Natural killer cell (primary cell): Measurements from ENCODE around the gene COL16A1. TPM values are rescaled to one million over a fixed set of nuclear protein-coding genes. Genes with fewer than 3 reads are reported as not detected.

ENCODE experiments used
- ATAC-seq, 3 donors: fragments of 150-1000 bp in 2 of 3; fragments of 200-7000 bp in 1 of 3; cut with Tn5 transposase; 1 replicate in 1 of 3; 2 replicates in 2 of 3; pipeline ENCODE4 v1.10.0; 2021; ENCODE audit warnings: mild to moderate bottlenecking in 2 of 3, moderate library complexity in 2 of 3
- DNase-seq, 2 donors: peaks; one replicate each; pipeline versions ENCODE4 v3.0.0 to v3.0.0-alpha.2; 2013 to 2021; ENCODE audit warnings: mixed read lengths in 1 of 2
- H3K27ac ChIP-seq: one replicate; pipeline ENCODE4 v1.5.1; 2013; ENCODE audit warnings: mild to moderate bottlenecking, low read length
- H3K27me3 ChIP-seq: one replicate; pipeline ENCODE4 v1.6.1; 2013; ENCODE audit warnings: low read length; ENCODE audit not compliant: control insufficient read depth, insufficient read depth
- H3K36me3 ChIP-seq: one replicate; pipeline ENCODE4 v1.6.1; 2013; ENCODE audit warnings: low read length; ENCODE audit not compliant: control insufficient read depth, insufficient read depth
- H3K4me1 ChIP-seq: one replicate; pipeline ENCODE4 v1.6.1; 2013; ENCODE audit warnings: low read length; ENCODE audit not compliant: control insufficient read depth, insufficient read depth
- H3K4me3 ChIP-seq: one replicate; pipeline ENCODE4 v1.5.1; 2013; ENCODE audit warnings: low read length
- H3K9me3 ChIP-seq: one replicate; pipeline ENCODE4 v1.6.1; 2013; ENCODE audit warnings: low read length; ENCODE audit not compliant: control insufficient read depth, insufficient read depth
- H3K27ac Mint-ChIP-seq, 2 donors: one replicate each; pipeline ENCODE4 v1.8.0; 2022; ENCODE audit warnings: mild to moderate bottlenecking in 2 of 2, mixed read lengths in 2 of 2, moderate library complexity in 1 of 2
- H3K27me3 Mint-ChIP-seq, 2 donors: one replicate each; pipeline ENCODE4 v1.8.0; 2022; ENCODE audit warnings: low read depth in 2 of 2, mixed read lengths in 2 of 2
- H3K36me3 Mint-ChIP-seq: one replicate; pipeline ENCODE4 v1.8.0; 2022; ENCODE audit warnings: mixed read lengths
- H3K4me1 Mint-ChIP-seq, 2 donors: one replicate each; pipeline ENCODE4 v1.8.0; 2022; ENCODE audit warnings: mixed read lengths in 2 of 2
- H3K4me3 Mint-ChIP-seq: one replicate; pipeline ENCODE4 v1.8.0; 2022; ENCODE audit warnings: mild to moderate bottlenecking, moderate library complexity, mixed read lengths
- H3K9me3 Mint-ChIP-seq, 2 donors: one replicate each; pipeline ENCODE4 v1.8.0; 2022; ENCODE audit warnings: mixed read lengths in 2 of 2
- WGBS: methylation state at CpG from one replicate; pipeline ENCODE4 v1.1.7; 2013; ENCODE audit warnings: missing lambda C conversion rate; ENCODE audit not compliant: insufficient coverage; 5-methylcytosine and 5-hydroxymethylcytosine counted together
- intact Hi-C: fragments of 100-400 bp; cut with micrococcal nuclease; formaldehyde crosslinking; loops from one replicate; pipeline ENCODE4 v1.14.2; 2022
- total RNA-seq, 4 donors: library from RNA; stranded (reverse); fragments of 120-200 nt in 1 of 4; gene quantifications; one replicate each; pipeline versions ENCODE4 v1.2.3 to v1.2.4, GENCODE V29; 2013 to 2022
- TF ChIP-seq, protein P1 (sequence below): fragments of 200-600 bp; IDR thresholded peaks from one replicate; pipeline ENCODE4 v1.8.0; 2022; ENCODE audit warnings: antibody characterized with exemption

COL16A1 gene
- total RNA-seq, 3 donors from 2014 or later (not counting 1 experiment from before 2014, with no cell fraction given): 0.14 TPM; not detected in 2

DNA sequence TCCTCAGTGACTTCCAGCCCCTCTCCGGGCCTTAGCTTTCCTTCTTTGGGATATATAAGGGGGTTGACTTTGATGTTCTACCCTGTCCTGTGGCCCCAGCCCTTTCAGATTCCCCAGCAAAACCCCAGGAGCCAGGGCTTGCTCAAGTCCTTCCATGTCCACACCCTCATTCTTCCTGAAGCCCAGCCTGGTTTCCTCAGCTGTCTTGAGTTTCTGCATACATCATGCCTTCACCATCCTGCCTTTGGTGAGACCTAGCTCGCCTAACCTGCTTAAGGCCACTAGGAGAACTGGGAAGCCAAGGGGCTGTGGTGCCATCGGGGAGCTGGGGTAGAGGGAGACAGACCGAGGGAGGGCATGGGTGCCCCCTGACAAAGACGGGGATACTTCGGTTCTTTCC, 42.0 kb downstream of the COL16A1 start:
- intact Hi-C loops: loop anchor here (5.0 to 10.0 kb wide), 3 partner anchors 85 to 753 kb away; no protein-coding TSS in a partner anchor
- Mint-ChIP-seq H3K9me3 (no peaks in the 10 kb centered on the region), H3K4me1 (no peaks in the 10 kb centered on the region), H3K4me3 (no peak overlapping the region), H3K27me3 (peaks cover 0 to 6% of the 10 kb centered on the region in 2 donors), H3K36me3 (no peaks in the 10 kb centered on the region), H3K27ac (no peak overlapping the region)
- Histone ChIP-seq H3K4me1 (peaks cover 7% of the 10 kb centered on the region), H3K27ac (no peak overlapping the region), H3K9me3 (no peaks in the 10 kb centered on the region), H3K36me3 (no peaks in the 10 kb centered on the region), H3K27me3 (no peaks in the 10 kb centered on the region), H3K4me3 (no peak overlapping the region)
- 84% methylated on average over 6 of the region's 6 CpGs for WGBS
- DNase-seq (no peak), ATAC-seq (no peak)
- TF ChIP-seq, protein P1, sequence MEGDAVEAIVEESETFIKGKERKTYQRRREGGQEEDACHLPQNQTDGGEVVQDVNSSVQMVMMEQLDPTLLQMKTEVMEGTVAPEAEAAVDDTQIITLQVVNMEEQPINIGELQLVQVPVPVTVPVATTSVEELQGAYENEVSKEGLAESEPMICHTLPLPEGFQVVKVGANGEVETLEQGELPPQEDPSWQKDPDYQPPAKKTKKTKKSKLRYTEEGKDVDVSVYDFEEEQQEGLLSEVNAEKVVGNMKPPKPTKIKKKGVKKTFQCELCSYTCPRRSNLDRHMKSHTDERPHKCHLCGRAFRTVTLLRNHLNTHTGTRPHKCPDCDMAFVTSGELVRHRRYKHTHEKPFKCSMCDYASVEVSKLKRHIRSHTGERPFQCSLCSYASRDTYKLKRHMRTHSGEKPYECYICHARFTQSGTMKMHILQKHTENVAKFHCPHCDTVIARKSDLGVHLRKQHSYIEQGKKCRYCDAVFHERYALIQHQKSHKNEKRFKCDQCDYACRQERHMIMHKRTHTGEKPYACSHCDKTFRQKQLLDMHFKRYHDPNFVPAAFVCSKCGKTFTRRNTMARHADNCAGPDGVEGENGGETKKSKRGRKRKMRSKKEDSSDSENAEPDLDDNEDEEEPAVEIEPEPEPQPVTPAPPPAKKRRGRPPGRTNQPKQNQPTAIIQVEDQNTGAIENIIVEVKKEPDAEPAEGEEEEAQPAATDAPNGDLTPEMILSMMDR: no peak

DNA sequence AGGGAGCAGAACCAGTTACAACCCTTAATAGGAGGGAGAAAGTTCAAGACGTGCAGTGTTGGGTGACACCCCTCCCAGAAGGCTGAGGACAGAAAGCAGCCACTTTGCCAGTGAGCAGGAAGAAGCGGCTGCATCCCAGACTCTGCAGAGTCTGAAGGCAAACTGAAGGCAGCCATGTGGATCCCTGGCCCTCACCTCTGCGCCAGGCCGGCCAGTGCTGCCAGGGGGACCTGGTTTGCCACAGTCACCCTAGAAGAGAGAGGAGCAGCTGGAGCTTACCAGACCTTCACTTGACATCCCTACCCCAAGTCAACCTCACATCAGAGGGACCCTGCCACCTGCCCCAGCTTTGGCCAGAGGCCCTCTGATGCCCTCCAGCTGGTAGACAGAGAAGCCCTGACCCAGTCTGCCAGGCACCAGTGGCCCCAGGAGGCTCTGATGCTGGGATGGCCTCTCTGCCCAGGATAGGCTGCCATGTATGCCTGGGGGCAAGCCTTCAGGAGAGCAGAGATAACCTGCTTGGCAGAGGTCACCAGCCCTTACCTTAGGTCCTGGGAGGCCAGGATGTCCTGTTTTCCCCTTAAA, 42.9 kb downstream of the COL16A1 start:
- Mint-ChIP-seq H3K4me3 (no peak overlapping the region), H3K27me3 (peaks cover 0 to 6% of the 10 kb centered on the region in 2 donors), H3K36me3 (no peaks in the 10 kb centered on the region), H3K4me1 (no peaks in the 10 kb centered on the region), H3K27ac (no peak overlapping the region), H3K9me3 (no peaks in the 10 kb centered on the region)
- ATAC-seq (no peak), DNase-seq (no peak)
- Histone ChIP-seq H3K4me3 (no peak overlapping the region), H3K27me3 (no peaks in the 10 kb centered on the region), H3K27ac (no peak overlapping the region), H3K36me3 (no peaks in the 10 kb centered on the region), H3K9me3 (no peaks in the 10 kb centered on the region), H3K4me1 (peaks cover 7% of the 10 kb centered on the region)
- intact Hi-C loops: loop anchor here (5.0 to 10.0 kb wide), 3 partner anchors 86 to 754 kb away; no protein-coding TSS in a partner anchor
- 94% methylated on average over 4 of the region's 4 CpGs for WGBS
- TF ChIP-seq, protein P1: no peak

DNA sequence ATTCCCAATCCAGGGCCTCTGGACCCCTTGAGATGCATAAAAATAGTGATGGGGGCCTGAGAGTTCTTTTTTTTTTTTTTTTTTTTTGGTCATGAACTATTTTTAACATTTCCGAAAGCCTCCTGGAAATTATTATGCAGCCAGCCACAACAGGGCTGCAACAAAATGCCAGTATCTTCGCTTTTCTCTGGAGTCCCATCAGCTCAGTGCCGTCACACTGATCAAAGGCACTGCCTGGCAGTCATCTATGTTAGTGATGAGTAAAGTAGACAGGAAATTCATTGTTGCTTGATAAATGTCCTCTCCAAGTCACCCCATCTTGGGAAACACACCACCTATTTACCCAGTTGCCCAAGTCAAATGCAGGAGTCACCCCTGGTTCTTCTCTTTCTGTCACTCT, 43.9 kb downstream of the COL16A1 start:
- intact Hi-C loops: loop anchor here (5.0 to 10.0 kb wide), 3 partner anchors 87 to 755 kb away; no protein-coding TSS in a partner anchor
- Mint-ChIP-seq H3K36me3 (no peaks in the 10 kb centered on the region), H3K4me3 (no peak overlapping the region), H3K27ac (no peak overlapping the region), H3K4me1 (no peaks in the 10 kb centered on the region), H3K27me3 (peaks cover 3 to 6% of the 10 kb centered on the region in 2 donors), H3K9me3 (no peaks in the 10 kb centered on the region)
- no peak for DNase-seq
- TF ChIP-seq, protein P1: no peak
- 91% methylated on average over 3 of the region's 3 CpGs for WGBS
- Histone ChIP-seq H3K27me3 (no peaks in the 10 kb centered on the region), H3K9me3 (no peaks in the 10 kb centered on the region), H3K27ac (no peak overlapping the region), H3K4me3 (no peak overlapping the region), H3K4me1 (peaks cover 7% of the 10 kb centered on the region), H3K36me3 (no peaks in the 10 kb centered on the region)
- ATAC-seq: no peak

DNA sequence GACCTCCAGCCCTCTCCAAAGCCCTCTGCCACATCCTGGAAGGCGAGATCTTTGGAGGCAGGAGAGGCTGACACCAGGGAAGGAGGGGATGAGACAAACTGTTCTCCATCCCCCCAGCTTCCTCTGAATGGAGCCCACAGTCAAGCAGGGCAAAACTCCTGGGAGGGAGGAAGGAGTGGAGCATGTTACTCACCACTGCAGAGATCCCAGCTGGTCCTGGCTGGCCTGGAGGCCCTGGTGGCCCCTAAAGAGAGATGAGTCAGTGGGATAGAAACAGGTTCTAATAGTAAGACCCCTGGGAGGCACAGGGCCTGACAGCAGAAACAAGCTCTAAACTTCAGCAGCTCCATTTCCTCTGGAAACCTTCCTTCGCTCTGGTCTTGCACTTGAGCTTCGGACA, 45.1 kb downstream of the COL16A1 start:
- H3K27ac ChIP-seq: no peak overlapping the region

More for the DNA sequence above, 45.1 kb downstream of the COL16A1 start:
- 100% methylated on average over 3 of the region's 3 CpGs for WGBS
- Histone ChIP-seq H3K4me1 (peaks cover 1% of the 10 kb centered on the region), H3K27me3 (no peaks in the 10 kb centered on the region), H3K36me3 (no peaks in the 10 kb centered on the region), H3K9me3 (no peaks in the 10 kb centered on the region), H3K4me3 (no peak overlapping the region)
- TF ChIP-seq, protein P1: no peak
- H3K4me1 Mint-ChIP-seq: no peaks in the 10 kb centered on the region
- no peak for ATAC-seq
- intact Hi-C loops: no loop called here
- H3K27me3 Mint-ChIP-seq: peaks cover 3 to 6% of the 10 kb centered on the region in 2 donors
- no peak overlapping the region for H3K4me3 Mint-ChIP-seq
- DNase-seq: no peak
- no peaks in the 10 kb centered on the region for H3K36me3 Mint-ChIP-seq
- no peaks in the 10 kb centered on the region for H3K9me3 Mint-ChIP-seq
- H3K27ac Mint-ChIP-seq: no peak overlapping the region
